Measurements from ENCODE around the gene PLAC1.

DNA sequence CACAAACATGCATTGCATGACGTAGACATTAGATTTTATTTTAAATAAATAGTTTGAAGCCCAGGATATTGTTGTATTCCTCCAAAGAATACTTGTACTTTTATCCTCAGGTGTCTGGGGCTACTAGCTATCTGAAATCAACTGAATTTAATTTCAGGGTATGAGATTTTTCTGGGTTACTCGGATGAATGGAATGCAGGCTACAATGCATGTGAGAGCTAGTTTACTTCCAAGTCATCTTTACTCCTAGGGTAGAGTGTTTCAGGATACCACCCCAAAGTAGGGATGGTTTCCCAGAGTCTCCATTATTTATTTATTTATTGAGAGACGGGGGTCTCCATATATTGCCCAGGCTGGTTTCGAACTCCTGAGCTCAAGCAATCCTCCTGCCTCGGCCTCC is 131.9 kb downstream of the PLAC1 start:
- TF ChIP-seq, protein P1, sequence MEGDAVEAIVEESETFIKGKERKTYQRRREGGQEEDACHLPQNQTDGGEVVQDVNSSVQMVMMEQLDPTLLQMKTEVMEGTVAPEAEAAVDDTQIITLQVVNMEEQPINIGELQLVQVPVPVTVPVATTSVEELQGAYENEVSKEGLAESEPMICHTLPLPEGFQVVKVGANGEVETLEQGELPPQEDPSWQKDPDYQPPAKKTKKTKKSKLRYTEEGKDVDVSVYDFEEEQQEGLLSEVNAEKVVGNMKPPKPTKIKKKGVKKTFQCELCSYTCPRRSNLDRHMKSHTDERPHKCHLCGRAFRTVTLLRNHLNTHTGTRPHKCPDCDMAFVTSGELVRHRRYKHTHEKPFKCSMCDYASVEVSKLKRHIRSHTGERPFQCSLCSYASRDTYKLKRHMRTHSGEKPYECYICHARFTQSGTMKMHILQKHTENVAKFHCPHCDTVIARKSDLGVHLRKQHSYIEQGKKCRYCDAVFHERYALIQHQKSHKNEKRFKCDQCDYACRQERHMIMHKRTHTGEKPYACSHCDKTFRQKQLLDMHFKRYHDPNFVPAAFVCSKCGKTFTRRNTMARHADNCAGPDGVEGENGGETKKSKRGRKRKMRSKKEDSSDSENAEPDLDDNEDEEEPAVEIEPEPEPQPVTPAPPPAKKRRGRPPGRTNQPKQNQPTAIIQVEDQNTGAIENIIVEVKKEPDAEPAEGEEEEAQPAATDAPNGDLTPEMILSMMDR (IDR thresholded peaks at IDR 0.05), result no peak
- TF ChIP-seq GABPB1 (CRISPR knock-in tag; IDR thresholded peaks at IDR 0.05) (no peak), ESRRA (CRISPR knock-in tag; IDR thresholded peaks at IDR 0.05; ENCODE audit: borderline replicate concordance) (no peak), CREB1 (CRISPR knock-in tag; IDR thresholded peaks at IDR 0.05) (no peak), NR1H2 (CRISPR knock-in tag; IDR thresholded peaks at IDR 0.05) (no peak), ZNF263 (CRISPR knock-in tag; IDR thresholded peaks at IDR 0.05; ENCODE audit: low read depth) (no peak), ETV6 (CRISPR knock-in tag; IDR thresholded peaks at IDR 0.05) (no peak)
- TF ChIP-seq, protein P2, sequence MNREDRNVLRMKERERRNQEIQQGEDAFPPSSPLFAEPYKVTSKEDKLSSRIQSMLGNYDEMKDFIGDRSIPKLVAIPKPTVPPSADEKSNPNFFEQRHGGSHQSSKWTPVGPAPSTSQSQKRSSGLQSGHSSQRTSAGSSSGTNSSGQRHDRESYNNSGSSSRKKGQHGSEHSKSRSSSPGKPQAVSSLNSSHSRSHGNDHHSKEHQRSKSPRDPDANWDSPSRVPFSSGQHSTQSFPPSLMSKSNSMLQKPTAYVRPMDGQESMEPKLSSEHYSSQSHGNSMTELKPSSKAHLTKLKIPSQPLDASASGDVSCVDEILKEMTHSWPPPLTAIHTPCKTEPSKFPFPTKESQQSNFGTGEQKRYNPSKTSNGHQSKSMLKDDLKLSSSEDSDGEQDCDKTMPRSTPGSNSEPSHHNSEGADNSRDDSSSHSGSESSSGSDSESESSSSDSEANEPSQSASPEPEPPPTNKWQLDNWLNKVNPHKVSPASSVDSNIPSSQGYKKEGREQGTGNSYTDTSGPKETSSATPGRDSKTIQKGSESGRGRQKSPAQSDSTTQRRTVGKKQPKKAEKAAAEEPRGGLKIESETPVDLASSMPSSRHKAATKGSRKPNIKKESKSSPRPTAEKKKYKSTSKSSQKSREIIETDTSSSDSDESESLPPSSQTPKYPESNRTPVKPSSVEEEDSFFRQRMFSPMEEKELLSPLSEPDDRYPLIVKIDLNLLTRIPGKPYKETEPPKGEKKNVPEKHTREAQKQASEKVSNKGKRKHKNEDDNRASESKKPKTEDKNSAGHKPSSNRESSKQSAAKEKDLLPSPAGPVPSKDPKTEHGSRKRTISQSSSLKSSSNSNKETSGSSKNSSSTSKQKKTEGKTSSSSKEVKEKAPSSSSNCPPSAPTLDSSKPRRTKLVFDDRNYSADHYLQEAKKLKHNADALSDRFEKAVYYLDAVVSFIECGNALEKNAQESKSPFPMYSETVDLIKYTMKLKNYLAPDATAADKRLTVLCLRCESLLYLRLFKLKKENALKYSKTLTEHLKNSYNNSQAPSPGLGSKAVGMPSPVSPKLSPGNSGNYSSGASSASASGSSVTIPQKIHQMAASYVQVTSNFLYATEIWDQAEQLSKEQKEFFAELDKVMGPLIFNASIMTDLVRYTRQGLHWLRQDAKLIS (CRISPR knock-in tag; IDR thresholded peaks at IDR 0.05; ENCODE audit: borderline replicate concordance), result no peak
- TF ChIP-seq, protein P3, sequence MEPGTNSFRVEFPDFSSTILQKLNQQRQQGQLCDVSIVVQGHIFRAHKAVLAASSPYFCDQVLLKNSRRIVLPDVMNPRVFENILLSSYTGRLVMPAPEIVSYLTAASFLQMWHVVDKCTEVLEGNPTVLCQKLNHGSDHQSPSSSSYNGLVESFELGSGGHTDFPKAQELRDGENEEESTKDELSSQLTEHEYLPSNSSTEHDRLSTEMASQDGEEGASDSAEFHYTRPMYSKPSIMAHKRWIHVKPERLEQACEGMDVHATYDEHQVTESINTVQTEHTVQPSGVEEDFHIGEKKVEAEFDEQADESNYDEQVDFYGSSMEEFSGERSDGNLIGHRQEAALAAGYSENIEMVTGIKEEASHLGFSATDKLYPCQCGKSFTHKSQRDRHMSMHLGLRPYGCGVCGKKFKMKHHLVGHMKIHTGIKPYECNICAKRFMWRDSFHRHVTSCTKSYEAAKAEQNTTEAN (CRISPR knock-in tag; IDR thresholded peaks at IDR 0.05), result no peak
- TF ChIP-seq, protein P4, sequence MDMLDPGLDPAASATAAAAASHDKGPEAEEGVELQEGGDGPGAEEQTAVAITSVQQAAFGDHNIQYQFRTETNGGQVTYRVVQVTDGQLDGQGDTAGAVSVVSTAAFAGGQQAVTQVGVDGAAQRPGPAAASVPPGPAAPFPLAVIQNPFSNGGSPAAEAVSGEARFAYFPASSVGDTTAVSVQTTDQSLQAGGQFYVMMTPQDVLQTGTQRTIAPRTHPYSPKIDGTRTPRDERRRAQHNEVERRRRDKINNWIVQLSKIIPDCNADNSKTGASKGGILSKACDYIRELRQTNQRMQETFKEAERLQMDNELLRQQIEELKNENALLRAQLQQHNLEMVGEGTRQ (CRISPR knock-in tag; IDR thresholded peaks at IDR 0.05), result no peak
- TF ChIP-seq, protein P5, sequence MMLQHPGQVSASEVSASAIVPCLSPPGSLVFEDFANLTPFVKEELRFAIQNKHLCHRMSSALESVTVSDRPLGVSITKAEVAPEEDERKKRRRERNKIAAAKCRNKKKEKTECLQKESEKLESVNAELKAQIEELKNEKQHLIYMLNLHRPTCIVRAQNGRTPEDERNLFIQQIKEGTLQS (CRISPR knock-in tag; conservative IDR thresholded peaks at IDR 0.05), result no peak
- TF ChIP-seq, protein P6, sequence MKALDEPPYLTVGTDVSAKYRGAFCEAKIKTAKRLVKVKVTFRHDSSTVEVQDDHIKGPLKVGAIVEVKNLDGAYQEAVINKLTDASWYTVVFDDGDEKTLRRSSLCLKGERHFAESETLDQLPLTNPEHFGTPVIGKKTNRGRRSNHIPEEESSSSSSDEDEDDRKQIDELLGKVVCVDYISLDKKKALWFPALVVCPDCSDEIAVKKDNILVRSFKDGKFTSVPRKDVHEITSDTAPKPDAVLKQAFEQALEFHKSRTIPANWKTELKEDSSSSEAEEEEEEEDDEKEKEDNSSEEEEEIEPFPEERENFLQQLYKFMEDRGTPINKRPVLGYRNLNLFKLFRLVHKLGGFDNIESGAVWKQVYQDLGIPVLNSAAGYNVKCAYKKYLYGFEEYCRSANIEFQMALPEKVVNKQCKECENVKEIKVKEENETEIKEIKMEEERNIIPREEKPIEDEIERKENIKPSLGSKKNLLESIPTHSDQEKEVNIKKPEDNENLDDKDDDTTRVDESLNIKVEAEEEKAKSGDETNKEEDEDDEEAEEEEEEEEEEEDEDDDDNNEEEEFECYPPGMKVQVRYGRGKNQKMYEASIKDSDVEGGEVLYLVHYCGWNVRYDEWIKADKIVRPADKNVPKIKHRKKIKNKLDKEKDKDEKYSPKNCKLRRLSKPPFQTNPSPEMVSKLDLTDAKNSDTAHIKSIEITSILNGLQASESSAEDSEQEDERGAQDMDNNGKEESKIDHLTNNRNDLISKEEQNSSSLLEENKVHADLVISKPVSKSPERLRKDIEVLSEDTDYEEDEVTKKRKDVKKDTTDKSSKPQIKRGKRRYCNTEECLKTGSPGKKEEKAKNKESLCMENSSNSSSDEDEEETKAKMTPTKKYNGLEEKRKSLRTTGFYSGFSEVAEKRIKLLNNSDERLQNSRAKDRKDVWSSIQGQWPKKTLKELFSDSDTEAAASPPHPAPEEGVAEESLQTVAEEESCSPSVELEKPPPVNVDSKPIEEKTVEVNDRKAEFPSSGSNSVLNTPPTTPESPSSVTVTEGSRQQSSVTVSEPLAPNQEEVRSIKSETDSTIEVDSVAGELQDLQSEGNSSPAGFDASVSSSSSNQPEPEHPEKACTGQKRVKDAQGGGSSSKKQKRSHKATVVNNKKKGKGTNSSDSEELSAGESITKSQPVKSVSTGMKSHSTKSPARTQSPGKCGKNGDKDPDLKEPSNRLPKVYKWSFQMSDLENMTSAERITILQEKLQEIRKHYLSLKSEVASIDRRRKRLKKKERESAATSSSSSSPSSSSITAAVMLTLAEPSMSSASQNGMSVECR (CRISPR knock-in tag; IDR thresholded peaks at IDR 0.05; ENCODE audit: borderline replicate concordance), result no peak
- TF ChIP-seq, protein P7, sequence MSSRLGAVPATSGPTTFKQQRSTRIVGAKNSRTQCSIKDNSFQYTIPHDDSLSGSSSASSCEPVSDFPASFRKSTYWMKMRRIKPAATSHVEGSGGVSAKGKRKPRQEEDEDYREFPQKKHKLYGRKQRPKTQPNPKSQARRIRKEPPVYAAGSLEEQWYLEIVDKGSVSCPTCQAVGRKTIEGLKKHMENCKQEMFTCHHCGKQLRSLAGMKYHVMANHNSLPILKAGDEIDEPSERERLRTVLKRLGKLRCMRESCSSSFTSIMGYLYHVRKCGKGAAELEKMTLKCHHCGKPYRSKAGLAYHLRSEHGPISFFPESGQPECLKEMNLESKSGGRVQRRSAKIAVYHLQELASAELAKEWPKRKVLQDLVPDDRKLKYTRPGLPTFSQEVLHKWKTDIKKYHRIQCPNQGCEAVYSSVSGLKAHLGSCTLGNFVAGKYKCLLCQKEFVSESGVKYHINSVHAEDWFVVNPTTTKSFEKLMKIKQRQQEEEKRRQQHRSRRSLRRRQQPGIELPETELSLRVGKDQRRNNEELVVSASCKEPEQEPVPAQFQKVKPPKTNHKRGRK (CRISPR knock-in tag; IDR thresholded peaks at IDR 0.05; ENCODE audit: borderline replicate concordance), result no peak

Measured in WTC11 (cell line).